ENCODE results near the gene LRG1. TPM values are rescaled to one million over a fixed set of nuclear protein-coding genes. Genes with fewer than 3 reads are reported as not detected.

The LRG1 gene
- total and polyA plus RNA-seq, 10 of the 15 experiments (the other 5 are each of a cell fraction or from before 2014, with no cell fraction given), result 0.29 to 4.7 (median 0.58) TPM

DNA sequence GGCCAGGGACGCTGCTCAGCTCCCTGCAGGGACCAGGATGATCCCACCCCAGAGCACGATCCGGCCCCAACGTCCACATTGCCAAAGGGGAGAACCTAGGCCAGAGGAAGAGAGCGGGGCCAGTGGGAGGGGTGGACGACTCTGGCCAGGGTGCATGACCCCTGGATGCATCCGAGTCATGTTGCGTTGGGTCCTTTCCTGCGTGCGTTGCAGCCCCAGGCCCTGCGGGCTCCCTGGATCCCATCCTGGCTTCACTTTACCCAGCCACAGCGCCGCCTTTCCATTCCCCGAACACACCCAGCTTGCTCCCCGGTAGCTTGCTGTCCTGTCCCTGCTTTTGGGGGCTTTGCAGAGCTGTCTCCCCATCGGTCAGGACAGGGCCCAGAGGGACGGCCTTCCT is 32.0 kb downstream of the LRG1 start:
- TF ChIP-seq POLR2AphosphoS5 (IDR thresholded peaks at IDR 0.05; ENCODE audit: low read length) (peak; percentile 29; the same call in 1 of the 2 replicates), CHD2 (IDR thresholded peaks at IDR 0.05; ENCODE audit: borderline replicate concordance, low read depth, low read length) (no peak), TCF7 (IDR thresholded peaks at IDR 0.05; ENCODE audit: borderline replicate concordance) (no peak), POLR2A (IDR thresholded peaks at IDR 0.05; ENCODE audit: low read depth, low read length) (peak; percentile 48)
- CTCF ChIA-PET, result interaction anchor here (1.2 kb wide), 1 partner anchor 9 kb away, joined by 3 read pairs; no protein-coding TSS in a partner anchor
- no peaks in the 10 kb centered on the region for H3K27me3 ChIP-seq (replicated peaks in 1 of 2; ENCODE audit: control insufficient read depth in 2 of 2, insufficient read depth in 2 of 2, low read length in 1 of 2)
- H4K20me1 ChIP-seq (ENCODE audit: control insufficient read depth, insufficient read depth), result no peaks in the 10 kb centered on the region
- no peaks in the 10 kb centered on the region for H3K4me1 ChIP-seq (ENCODE audit: control insufficient read depth, insufficient read depth, low read length)
- H3K9ac ChIP-seq (ENCODE audit: control insufficient read depth, insufficient read depth, low read length), result no peak overlapping the region
- H3K36me3 ChIP-seq (ENCODE audit: control insufficient read depth in 2 of 2, insufficient read depth in 2 of 2, low read length in 1 of 2), result no peaks in the 10 kb centered on the region; a peak in 1 of 4 replicates
- RAD21 ChIA-PET (ENCODE audit: unreplicated experiment), result no interaction called here
- SMC1A ChIA-PET (ENCODE audit: uncharacterized antibody, unreplicated experiment), result no interaction called here
- POLR2A ChIA-PET, result no interaction called here
- BruUV-seq (replicated peaks), result no TSS peak
- no peaks in the 10 kb centered on the region for H3K9me3 ChIP-seq (replicated peaks; ENCODE audit: control insufficient read depth, insufficient read depth, low read length)
- intact Hi-C loops (cut with micrococcal nuclease; ENCODE audit: unreplicated experiment), result no loop called here
- ATAC-seq, result no peak
- in situ Hi-C loops (cut with MboI), result no loop called here
- FAIRE-seq, result no peak
- 88% methylated on average over 17 of the region's 17 CpGs for WGBS (ENCODE audit: insufficient coverage, insufficient replicate concordance, low lambda C conversion rate, missing lambda C conversion rate)
- H3K4me3 ChIP-seq, result no peak overlapping the region
- H3K27ac ChIP-seq (ENCODE audit: control insufficient read depth, insufficient read depth), result no peak overlapping the region
- no peak for DNase-seq (ENCODE audit: low read depth, low spot score)
- no peak overlapping the region for H3K4me2 ChIP-seq (ENCODE audit: control insufficient read depth, insufficient read depth)
- H2AFZ ChIP-seq (ENCODE audit: control insufficient read depth, low read depth, low read length), result no peak overlapping the region
- H3K79me2 ChIP-seq (ENCODE audit: control insufficient read depth, insufficient read depth, low read length), result no peaks in the 10 kb centered on the region

DNA sequence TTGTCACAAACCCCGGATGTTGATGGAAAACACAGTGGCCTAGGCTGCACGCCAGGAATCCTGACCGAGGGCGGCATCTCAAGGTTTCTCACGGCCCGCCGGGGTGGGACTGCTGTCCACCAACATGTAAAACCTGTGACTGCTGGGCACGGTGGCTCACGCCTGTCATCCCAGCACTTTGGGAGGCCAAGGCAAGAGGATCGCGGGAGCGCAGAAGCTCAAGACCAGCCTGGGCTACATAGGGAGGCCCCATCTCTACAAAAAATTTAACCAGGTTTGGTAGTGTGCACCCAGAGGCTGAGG is 32.7 kb downstream of the LRG1 start:
- H3K9me3 ChIP-seq (replicated peaks; ENCODE audit: control insufficient read depth, insufficient read depth, low read length), result no peaks in the 10 kb centered on the region
- TF ChIP-seq, protein P1, sequence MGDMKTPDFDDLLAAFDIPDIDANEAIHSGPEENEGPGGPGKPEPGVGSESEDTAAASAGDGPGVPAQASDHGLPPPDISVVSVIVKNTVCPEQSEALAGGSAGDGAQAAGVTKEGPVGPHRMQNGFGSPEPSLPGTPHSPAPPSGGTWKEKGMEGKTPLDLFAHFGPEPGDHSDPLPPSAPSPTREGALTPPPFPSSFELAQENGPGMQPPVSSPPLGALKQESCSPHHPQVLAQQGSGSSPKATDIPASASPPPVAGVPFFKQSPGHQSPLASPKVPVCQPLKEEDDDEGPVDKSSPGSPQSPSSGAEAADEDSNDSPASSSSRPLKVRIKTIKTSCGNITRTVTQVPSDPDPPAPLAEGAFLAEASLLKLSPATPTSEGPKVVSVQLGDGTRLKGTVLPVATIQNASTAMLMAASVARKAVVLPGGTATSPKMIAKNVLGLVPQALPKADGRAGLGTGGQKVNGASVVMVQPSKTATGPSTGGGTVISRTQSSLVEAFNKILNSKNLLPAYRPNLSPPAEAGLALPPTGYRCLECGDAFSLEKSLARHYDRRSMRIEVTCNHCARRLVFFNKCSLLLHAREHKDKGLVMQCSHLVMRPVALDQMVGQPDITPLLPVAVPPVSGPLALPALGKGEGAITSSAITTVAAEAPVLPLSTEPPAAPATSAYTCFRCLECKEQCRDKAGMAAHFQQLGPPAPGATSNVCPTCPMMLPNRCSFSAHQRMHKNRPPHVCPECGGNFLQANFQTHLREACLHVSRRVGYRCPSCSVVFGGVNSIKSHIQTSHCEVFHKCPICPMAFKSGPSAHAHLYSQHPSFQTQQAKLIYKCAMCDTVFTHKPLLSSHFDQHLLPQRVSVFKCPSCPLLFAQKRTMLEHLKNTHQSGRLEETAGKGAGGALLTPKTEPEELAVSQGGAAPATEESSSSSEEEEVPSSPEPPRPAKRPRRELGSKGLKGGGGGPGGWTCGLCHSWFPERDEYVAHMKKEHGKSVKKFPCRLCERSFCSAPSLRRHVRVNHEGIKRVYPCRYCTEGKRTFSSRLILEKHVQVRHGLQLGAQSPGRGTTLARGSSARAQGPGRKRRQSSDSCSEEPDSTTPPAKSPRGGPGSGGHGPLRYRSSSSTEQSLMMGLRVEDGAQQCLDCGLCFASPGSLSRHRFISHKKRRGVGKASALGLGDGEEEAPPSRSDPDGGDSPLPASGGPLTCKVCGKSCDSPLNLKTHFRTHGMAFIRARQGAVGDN (IDR thresholded peaks at IDR 0.05), result no peak
- TF ChIP-seq SIN3A (IDR thresholded peaks at IDR 0.05; ENCODE audit: low read depth, low read length) (no peak), ZNF274 (IDR thresholded peaks at IDR 0.05; ENCODE audit: insufficient read depth, insufficient read length) (no peak), HDAC6 (IDR thresholded peaks at IDR 0.05; ENCODE audit: unreplicated experiment) (no peak), SMARCA5 (IDR thresholded peaks at IDR 0.05) (no peak), ZNF384 (IDR thresholded peaks at IDR 0.05; ENCODE audit: borderline replicate concordance, low read depth, low read length) (no peak), BMI1 (IDR thresholded peaks at IDR 0.05; ENCODE audit: borderline replicate concordance) (no peak)
- FAIRE-seq (no peak), DNase-seq (ENCODE audit: low read depth, low spot score) (no peak), ATAC-seq (no peak)
- no peaks in the 10 kb centered on the region for H3K4me1 ChIP-seq (ENCODE audit: control insufficient read depth, insufficient read depth, low read length)
- H3K4me3 ChIP-seq, result no peak overlapping the region
- SMC1A ChIA-PET (ENCODE audit: uncharacterized antibody, unreplicated experiment), result no interaction called here
- H3K36me3 ChIP-seq (ENCODE audit: control insufficient read depth in 2 of 2, insufficient read depth in 2 of 2, low read length in 1 of 2), result no peaks in the 10 kb centered on the region; a peak in 1 of 4 replicates
- CTCF ChIA-PET, result no interaction called here
- WGBS (ENCODE audit: insufficient coverage, insufficient replicate concordance, low lambda C conversion rate, missing lambda C conversion rate), result 90% methylated on average over 12 of the region's 12 CpGs
- POLR2A ChIA-PET, result no interaction called here
- RAD21 ChIA-PET (ENCODE audit: unreplicated experiment), result no interaction called here
- H3K9ac ChIP-seq (ENCODE audit: control insufficient read depth, insufficient read depth, low read length), result no peak overlapping the region
- intact Hi-C loops (cut with micrococcal nuclease; ENCODE audit: unreplicated experiment) (no loop called here), in situ Hi-C loops (cut with MboI) (no loop called here)
- BruUV-seq (replicated peaks), result no TSS peak
- no peak overlapping the region for H3K4me2 ChIP-seq (ENCODE audit: control insufficient read depth, insufficient read depth)
- no peaks in the 10 kb centered on the region for H3K27me3 ChIP-seq (replicated peaks in 1 of 2; ENCODE audit: control insufficient read depth in 2 of 2, insufficient read depth in 2 of 2, low read length in 1 of 2)
- no peak overlapping the region for H2AFZ ChIP-seq (ENCODE audit: control insufficient read depth, low read depth, low read length)
- H4K20me1 ChIP-seq (ENCODE audit: control insufficient read depth, insufficient read depth), result no peaks in the 10 kb centered on the region
- no peak overlapping the region for H3K27ac ChIP-seq (ENCODE audit: control insufficient read depth, insufficient read depth)
- H3K79me2 ChIP-seq (ENCODE audit: control insufficient read depth, insufficient read depth, low read length), result no peaks in the 10 kb centered on the region
